HG03196 (cell line): ENCODE data around the gene C19orf73.
"Not testable (repeated sequence)": the region's sequence is repeated elsewhere in the genome, so short reads cannot be mapped to it uniquely, and the experiment has no call there.

Experiments
- ATAC-seq: cut with Tn5 transposase; IDR thresholded peaks from one replicate; pipeline ENCODE4 v1.9.1; 2021; ENCODE audit not compliant: unreplicated experiment

The C19orf73 gene

GRCh38 chr19:49123285-49123684 is 4.3 kb upstream of the C19orf73 start:
- not testable (repeated sequence) for ATAC-seq

GRCh38 chr19:49121841-49122240 is 2.9 kb upstream of the C19orf73 start:
- not testable (repeated sequence) for ATAC-seq

GRCh38 chr19:49120868-49121267 is 1.9 kb upstream of the C19orf73 start:
- ATAC-seq = no peak

GRCh38 chr19:49120325-49120683 is 1.4 kb upstream of the C19orf73 start:
- no peak for ATAC-seq

- ATAC-seq = no peak
These were observed 725 bp upstream of the C19orf73 start, which contains the start of gene PPFIA3 for GRCh38 chr19:49119411-49120324. PPFIA3 (plus strand) TSS chr19:49119544; CDS start chr19:49127874, 8,330 bp downstream.

GRCh38 chr19:49117677-49118564 is 1.0 kb downstream of the C19orf73 start:
- ATAC-seq = no peak

GRCh38 chr19:49116544-49116943 is 2.4 kb downstream of the C19orf73 start:
- no peak for ATAC-seq

GRCh38 chr19:49114630-49115363 is 4.1 kb downstream of the C19orf73 start:
- no peak for ATAC-seq

GRCh38 chr19:49113762-49114629 is 4.9 kb downstream of the C19orf73 start, which contains the start of gene LIN7B:
LIN7B (plus strand) TSS chr19:49114370; CDS start chr19:49114405, 35 bp downstream.
- no peak for ATAC-seq

- no peak for ATAC-seq
These were observed 7.5 kb downstream of the C19orf73 start for GRCh38 chr19:49111218-49111998.

GRCh38 chr19:49110567-49110966 is 8.4 kb downstream of the C19orf73 start:
- no peak for ATAC-seq

GRCh38 chr19:49109569-49110233 is 9.2 kb downstream of the C19orf73 start:
- ATAC-seq = no peak

- ATAC-seq = no peak
These were observed 9.9 kb downstream of the C19orf73 start for GRCh38 chr19:49109051-49109450.

GRCh38 chr19:49107625-49108459 is 11.1 kb downstream of the C19orf73 start:
- ATAC-seq = no peak

- no peak for ATAC-seq
These were observed 12.3 kb downstream of the C19orf73 start for GRCh38 chr19:49106648-49107135.

GRCh38 chr19:49104229-49104864 is 14.6 kb downstream of the C19orf73 start:
- no peak for ATAC-seq
